Activated T-cell treated with anti-CD3 and anti-CD28 coated beads, Interleukin-2, amount 50 U/mL, for 1 hour (primary cell): ENCODE measurements around the gene PARVA.
A peak's percentile ranks its signal among the peaks of the same experiment; 100 is the strongest.

Source experiments
- DNase-seq: peaks from one replicate; pipeline ENCODE4 v3.0.0-alpha.2; 2020

Gene PARVA

DNA sequence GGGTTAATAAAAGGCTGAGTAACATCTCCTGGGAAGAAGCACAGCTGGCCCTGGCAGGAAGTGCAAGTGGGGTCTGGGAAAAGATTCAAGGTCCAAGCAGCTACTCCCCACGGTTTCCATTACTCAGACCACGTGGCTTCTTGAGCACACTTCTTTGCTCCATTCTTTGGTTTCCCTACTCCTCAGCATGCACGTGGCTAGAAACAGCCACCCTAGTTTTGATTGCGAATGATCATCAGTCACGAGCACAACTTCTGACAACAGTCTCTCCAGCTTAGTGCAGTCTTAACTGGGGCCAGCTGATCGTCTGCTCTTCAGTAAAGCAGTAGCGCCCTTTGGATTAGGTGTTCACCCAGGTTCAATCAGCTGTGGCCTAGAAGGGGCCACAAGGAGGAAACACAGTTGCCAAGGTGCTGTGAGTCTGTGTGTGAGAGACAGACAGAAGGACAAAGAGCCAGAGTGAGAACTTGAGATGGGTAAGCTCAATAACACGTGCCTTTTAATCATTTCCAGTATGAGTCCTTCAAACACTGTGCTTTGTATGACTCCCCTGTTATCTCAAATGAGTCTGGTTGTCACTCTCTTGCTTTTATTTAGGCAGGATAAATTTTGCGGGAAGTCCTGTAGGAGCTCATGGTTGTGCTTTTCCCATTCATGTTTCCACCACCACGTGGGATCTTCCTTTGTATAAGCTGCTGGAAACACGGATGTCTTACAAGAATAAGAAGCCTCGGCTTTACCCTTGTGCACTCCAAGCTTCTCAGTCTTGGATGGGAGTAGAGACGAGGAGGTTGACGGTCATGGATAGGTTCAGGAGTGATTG lies 901 bp upstream of the PARVA start:
- no peak for DNase-seq

DNA sequence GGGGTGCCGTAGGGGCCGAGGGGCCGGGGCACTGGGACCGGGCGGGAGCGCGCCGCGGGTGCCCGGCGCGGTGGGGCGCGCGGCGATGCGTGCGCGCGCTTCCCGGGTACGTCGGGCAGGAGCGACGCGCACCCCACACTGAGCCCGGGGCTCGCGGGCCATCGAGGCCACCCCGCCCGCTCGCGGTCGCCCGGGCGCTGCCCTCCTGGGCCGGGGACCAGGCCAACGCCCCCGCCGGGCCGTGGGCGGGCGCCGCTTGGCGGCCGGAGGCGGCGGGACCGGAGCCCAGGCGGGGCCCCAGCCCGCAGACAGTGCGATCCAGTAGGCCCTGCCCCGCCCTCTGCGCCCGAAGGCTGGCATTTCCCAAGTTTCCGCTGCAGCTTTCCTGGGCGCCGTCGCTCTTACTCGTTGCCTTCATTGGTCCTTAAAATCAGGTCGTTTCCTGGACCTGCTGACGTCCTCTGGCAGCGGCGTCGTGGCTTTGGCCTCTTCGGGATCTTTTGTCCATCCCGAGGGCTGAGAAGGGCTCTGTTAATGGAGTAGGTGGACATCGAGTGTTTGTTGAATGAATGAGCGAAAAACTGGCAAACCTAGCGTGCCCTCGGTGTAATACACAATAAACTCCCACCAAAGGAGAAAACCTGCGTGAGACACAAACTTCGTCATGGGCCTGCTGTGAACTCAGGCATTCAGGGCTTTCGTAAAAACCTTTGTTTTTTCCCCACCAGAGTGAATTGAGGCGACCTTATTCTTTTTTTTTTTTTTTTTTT lies 638 bp downstream of the PARVA start:
- DNase-seq = peak; percentile 25

DNA sequence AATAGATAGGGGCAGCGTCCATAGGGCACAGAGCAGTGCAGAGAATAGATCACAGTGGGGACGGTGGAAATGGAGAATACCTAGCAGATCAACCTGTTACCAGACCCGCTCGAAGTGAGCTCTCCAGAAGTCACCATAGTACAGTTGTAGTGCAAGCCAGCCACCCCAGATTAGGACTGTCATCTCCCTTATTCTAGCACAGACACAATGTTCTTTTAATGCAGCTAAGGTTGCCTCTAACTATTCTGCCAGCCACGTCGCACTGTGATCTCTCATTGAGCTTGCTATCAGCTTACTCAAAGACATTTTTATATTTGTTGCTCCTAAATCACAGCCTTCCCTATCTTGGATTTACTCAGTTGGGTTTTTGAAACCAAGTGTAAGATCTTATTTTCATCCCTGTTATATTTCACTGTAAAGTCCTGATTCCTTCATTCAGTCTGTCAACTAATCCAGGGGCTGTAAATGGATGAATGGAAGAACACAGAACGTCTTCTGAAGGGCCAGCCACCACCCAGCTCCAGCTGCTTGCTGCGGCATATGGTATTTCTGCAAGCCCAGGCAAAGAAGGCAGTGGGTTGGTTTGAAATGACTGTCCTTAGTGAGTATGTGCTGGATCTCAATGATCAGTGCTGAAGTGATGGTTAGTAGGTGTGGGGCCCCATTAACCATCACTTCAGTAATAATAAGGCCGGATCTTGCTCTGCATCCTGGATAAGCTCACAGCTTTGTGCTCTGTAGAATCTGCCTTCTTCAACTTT lies 3.4 kb downstream of the PARVA start:
- no peak for DNase-seq

DNA sequence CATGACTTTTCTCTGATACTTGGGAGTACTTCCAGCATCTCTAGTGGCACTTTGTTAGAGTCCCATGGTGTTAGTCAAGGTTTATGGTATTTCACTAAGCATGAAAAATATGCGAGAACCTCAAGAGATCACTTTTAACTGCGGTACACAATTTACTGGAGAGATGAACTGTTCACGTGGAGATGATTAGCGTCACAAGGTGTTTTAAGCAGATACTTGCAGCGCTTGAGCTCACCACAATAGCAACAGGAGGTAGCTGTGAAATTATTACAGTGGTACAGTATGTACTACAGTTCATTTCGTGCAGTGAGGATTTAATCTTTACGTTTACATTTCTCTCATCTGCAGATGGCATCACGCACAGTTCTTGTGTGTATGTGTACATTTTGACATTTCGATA lies 4.5 kb downstream of the PARVA start:
- DNase-seq = no peak

DNA sequence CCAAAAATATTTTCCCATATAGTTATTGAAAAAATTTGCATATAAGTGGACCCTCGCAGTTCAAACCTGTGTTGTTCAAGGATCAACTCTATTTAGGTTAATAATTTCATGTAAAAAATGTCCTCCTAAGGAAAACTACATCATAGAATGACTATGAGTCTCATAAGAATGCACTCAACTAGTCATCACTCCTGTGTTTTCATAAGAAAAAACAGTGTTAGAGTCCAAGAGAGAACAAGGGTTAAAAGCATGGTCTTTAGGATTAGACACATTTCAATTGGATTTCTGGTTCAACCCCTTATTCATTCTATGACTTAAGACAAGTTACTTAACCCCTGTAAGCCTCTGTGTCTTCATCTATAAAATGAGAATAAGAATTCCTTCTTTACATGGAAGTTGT lies 5.1 kb downstream of the PARVA start:
- no peak for DNase-seq

DNA sequence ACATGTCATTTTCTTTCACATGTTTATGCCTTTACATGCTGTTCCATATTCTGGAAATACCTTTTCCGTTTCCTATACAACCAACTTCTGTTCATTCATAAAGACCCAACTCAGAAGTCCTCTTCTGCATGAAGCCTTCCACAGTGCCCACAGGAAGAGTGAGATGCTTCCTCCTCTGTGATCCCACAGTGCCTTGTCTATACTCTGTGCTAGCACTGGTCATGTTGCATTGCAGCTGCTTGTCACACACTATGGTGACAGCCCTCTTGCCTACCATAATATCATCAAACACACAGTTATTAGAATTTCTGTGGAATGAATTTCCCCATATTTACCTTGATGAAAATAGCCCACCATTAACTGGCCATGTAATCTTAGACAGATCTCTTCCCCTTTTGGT lies 8.9 kb downstream of the PARVA start:
- no peak for DNase-seq

DNA sequence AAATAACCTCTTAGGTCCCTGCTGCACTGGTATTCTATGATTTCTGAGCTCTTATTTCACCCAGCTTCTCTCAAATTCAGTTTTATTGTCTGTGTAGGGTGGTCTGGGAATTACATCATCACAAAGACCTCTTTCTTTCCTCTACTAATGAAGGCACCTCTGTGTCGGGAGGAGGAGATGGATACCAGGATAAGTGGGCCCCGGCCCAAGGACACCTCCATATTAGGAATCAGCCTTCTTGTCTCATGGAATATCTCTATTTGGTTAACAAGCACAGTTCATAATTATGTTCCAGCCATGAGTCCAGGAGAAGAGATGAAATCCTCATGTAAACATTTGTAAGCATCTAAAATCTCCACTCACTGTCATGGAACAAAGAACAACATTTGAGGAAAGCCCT lies 9.4 kb downstream of the PARVA start:
- DNase-seq = no peak

DNA sequence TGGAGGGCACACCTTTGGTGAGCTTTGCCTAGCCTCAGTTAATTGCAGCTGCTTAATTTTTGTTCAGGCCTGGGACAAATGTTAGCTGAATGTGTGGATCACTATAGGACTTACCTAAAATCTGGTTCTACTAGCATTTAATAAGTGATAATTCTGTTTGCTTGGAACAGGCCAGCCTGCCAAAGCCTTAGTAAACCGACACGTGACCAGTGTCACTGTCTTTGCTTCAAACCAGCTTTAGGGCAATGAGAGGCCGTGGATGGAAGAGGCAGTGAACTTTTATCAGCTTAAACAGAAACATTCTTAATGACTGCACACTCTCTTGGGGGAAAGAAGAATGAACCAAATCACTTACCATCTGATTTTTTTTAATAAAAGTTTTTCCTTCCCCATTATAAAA lies 10.8 kb downstream of the PARVA start:
- DNase-seq = no peak

DNA sequence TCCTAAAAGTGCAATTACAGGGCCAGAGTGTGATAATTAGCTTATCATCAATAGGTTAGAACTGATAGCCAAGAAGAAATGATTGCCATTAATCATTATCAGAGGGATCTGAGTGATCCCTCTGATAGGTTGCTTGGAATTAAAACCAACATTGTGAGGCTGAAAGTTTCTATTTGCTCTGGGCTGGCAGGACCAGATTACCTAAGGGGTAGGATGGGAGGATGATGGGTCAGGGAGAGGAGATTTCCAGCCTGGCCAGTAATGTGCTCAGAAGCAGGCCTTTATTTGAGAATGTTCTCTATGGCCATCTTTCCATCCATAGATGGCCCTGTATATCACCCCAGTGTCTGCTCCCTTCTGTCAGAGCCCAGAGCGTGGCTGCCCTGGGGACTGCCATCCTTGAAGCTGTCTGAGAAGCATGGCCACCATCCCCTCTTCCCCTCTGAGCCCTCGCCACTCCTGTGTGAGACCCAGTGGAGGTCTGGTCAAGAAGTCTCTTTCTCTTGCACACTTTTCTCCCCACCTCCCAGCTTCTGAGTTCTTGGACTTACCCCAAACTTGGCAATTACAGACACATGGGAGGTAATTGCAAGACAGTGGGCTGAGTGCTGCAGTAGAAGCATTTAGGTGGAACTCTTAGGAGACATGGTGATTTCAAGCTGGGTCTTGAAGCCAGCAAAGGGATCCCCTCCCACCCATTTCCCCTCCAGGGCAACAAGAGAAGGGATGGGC lies 11.7 kb downstream of the PARVA start:
- DNase-seq = no peak

DNA sequence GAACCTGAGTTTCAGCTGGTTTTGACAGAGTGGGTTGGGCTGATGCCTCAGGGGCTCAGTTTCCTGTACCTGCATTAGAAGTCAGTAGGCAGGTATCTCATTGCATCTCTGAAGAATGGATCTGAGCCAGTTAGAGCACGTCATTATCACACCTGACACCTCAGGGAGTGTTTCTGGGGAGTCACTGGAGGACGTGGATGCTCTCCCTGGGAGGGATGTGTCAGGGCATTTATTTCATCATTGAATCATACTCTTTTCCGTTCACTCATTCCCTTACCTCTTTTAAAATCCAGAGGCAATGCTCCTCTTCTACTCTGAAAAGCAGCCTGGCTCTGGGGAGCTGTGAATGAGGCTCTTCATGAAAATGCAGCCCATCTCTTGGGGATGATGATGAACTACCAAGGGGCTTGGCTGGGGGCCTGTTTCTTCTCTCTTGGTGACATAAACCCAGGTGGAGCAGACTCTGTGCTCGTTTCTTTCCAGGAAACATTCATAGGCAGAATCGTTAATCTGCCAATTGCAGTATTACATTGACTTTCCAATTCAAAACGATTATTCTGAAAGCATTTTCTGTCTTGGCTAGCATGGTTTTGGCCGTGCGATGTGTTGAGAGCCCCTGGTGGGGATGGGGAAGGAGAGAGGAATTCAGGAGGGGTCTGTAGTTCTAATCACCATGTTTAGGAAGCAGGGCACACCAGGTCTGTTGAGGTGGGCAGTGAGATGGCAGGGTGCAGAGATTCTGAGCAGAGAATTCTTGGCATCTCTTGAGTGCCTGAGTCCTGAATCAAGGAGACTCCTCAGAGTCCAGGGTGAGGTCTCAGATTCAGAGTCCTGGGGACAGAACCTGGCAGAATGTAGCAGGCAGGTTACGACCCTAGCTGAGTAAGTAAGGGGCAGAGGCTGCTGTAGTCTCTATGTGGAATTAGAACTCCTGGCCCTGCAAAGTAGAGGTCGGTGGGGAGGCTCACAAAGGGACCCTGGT lies 12.6 kb downstream of the PARVA start:
- DNase-seq = no peak

DNA sequence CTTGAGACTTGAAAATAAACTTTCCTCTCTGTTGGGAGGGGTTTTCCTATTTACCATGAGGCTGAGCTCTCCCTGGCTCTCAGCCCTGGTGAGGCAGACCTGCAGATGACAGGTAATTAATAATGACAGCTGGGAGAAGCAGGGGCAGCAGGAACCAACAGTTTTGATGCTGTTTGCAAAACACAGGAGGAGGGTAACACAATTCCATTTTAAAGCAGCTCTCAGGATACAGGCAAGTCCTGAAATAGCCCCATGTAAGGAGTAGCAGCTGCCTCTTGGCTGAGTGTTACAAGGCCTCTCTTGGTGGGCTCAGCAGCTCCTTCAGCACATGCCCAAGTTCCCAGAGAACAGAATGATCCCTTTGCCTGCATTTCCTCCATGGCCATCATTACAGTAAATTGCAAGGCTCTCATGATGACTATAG lies 13.3 kb downstream of the PARVA start:
- no peak for DNase-seq

DNA sequence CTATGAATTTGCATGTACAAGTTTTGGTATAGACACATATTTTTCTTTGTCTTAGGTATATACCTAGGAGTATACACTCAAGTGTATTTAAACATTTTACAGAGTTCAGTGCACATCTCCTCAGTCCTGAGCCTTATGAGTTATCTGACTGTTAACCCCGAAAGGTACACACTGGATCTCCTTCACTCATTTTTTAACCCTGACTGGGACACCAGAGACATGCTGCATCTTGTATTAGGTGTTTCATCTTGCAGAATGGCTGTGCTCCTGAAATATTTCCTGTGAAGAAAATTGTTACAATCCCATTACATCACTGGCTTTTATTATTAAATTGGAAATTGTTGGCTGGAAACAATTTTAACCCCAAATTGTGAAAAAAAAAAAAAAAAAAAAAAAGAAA lies 15.3 kb downstream of the PARVA start:
- no peak for DNase-seq

DNA sequence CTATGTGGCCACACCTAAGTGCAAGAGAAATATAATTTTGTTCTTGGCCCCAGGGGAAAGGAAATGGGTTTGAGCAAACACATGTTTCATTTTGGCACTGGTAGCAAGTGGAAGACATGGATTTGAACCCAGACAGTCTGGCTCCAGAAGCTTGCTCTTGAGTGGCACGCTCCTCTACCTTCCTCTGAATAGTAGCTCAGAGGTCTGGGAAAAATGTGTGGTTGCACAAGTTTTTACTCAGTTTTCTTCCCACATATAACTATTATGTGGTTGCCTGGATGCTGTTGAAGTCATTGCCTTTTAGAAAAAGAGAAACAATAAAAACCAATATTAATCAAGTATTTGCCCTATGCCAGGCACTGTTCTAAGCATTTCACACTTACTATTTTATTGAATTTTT lies 16.3 kb downstream of the PARVA start:
- no peak for DNase-seq

DNA sequence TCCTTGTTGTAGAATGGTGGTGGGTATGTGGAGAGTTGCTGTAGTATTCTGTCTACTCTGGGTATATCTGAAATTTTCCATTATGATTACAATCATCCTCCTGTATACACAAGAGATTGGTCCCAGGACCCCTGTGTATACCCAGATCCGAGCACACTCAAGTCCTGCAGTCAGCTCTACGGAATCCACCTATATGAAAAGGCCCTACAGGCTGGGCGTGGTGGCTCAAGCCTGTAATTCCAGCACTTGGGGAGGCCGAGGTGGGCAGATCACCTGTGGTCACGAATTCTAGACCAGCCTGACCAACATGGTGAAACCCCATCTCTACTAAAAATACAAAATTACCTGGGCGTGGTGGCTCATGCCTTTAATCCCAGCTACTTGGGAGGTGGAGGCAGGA lies 17.2 kb downstream of the PARVA start:
- DNase-seq = no peak

DNA sequence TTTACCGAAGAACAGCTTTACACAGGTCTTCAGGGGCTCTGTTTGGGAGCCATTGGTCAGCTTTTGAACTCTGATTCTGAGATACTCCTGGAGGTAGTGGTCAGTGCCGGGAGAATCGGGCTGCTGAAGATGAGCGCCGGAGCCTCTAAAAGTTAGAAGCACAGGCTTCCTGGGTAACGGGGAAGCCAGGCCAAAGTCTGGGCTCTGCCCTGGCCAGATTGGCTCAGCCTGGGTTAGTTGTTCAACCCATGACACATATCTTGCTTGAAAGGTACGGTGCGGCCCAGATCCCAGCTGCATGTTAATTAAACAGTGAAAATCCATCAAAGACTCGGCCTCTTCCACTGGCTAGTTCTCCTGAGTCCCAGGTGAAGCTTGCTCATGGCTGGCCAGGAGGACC lies 18.0 kb downstream of the PARVA start:
- DNase-seq = no peak

DNA sequence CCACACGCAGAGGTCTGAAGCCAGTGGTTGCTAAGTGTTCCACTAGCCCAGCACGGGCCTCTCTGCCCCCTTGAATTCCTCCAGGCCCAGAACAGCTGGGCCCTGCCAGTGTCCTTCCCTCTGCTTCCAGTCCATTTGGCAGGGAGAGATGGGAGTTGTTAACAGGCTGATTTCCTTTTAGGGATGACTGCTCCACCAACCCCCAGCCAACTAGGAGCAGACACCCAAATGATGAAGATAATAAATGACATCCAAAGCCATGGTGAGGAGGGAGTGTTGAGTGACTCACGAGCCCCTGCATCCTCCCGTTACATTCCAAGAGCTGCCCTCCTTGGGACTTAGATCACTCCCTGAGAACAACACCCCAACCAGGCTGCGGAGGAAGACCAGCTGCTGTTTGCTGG lies 20.6 kb downstream of the PARVA start:
- DNase-seq = no peak

DNA sequence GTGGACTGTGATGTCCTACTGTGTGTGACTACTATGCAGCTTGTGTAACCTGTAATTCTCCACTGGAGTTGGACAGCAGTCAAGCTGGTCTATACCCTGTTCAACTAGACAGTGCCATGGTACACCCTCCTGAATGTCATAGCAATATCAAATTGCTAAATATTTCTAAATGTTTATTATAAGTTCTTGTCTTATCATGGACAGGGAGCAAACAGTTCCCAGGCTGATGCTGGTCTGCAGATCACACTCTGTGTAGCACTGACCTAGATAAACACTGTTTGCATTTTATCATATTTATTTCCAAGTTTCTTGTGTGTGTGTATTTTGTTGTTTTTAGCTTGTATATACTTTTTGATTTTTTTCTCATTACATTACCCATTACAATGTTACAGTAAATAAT lies 22.0 kb downstream of the PARVA start:
- DNase-seq = no peak

DNA sequence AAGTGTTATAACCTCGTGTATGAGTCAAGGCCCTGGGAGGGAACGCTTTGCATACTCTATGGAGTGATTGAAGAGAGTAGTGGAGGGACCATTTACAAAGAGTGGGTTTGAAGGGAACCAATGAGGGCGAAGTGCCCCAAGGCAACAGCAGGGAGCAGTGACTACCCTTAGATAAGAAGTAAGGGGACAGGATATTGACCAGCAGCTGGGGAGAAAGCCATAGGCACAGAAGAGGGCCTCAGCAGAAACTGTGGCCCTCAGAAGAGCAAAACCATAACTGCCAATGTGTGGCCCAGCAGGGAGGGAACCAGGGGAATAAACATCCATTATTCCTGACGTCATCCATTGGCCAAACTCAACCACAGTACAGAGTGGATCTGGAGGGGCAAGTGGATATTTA lies 24.7 kb downstream of the PARVA start:
- no peak for DNase-seq

DNA sequence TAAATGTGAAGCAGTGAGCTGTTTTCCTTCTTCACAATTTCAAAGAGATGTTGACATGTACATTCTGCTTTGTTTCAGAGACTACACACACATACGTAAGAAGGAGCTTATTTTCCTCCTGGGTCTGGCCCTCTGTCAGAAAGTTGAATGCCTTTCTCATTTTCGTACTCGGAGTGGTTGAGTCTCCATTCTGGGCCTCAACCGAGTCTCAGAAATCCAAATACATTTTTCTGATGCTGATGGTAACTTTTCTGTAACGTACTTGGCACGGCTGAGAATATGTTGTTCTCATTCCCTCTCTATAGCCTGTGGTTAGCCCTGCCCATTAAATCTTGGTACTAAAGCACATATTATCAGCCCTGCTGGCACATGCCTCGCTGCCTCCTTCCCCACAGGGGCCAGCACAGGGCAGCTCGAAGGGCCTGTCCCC lies 25.3 kb downstream of the PARVA start:
- no peak for DNase-seq

DNA sequence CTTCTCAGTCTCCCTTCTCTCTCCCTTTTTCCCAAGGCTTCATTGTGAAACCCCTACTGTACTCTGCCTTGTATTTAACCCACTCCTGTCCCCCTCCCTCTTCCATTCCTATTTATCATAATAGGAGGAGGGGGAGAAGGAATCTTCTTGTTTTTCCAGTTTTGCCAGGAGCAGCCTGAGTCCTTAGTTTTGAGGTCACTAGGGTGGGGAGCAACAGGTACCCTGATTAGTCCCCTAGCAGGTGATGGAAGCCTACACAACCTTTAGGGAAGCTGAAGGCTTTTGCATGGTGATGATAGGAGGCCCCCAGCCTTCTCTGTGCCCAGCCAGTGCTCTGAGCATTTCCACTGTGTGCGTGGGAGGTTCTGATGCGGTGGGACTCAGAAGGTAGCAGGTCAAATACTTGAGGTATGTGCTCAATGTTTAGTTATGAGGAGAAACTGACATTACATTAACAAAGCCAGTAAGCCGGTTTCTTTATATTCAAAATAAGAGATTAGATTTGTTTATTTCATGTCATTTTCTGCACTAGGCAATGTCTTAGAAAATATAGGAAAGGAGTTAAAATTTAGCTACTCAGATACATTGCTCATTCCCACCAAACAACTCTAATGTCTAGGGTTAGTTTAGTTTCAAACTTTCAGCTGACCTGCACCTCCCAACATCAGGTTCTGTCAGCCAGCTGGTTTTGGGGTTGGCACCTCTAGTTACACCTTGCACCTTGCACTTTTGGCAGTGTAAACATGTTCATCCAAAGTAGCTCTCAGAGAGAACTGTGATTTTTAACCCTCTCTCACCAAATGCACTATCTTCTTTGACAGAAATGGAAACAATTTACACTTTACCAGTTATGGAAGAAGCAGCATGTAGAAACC lies 26.0 kb downstream of the PARVA start:
- no peak for DNase-seq

DNA sequence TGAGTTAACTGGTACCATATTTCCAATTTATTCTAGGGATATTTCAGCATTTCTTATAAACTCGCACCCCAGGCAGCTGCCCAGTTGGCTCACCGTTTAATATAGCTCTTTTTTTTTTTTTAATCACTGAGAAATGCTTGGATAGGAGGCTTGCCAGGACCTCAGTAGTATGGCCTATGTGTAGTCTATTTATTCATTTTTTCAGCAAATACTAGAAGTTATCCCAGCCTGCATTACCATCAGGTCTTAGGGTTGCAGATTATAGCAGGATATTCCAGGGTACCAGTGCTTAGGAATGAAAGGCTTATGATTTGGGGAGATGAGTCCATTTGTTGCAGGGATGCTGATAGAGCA lies 26.6 kb downstream of the PARVA start:
- no peak for DNase-seq
